ENCODE data around the gene MLANA.

MLANA gene

DNA sequence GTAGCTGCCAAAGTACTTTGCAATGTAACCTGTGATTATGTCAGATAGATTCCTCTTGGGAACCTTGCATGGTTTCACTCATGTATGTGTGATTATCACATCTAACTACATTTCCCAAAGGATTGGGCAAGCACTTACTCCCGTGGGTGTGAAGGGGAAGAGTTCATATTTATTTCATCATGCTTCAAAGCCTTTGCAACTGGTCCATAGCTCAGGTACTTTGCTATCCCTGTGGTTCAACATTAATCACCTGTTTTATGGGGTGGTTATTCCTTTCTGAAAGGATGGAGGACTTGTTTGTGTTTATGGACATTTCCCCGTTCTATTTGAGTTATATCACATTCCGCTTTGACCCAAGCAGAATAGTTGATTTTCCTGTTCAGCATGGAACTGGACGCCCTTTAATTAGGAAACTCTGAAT lies 44.2 kb upstream of the MLANA start:
- TF ChIP-seq ZNF274 (IDR thresholded peaks at IDR 0.05; ENCODE audit: low read depth, low read length) (no peak), YY1 (IDR thresholded peaks at IDR 0.05; ENCODE audit: insufficient read depth, insufficient read length) (no peak), SUZ12 (IDR thresholded peaks at IDR 0.05; ENCODE audit: extremely low read depth, insufficient read depth, insufficient read length) (no peak)
- H3K4me1 ChIP-seq (ENCODE audit: insufficient read depth, insufficient read length): peaks cover 3% of the 10 kb centered on the region
- no peaks in the 10 kb centered on the region for H3K27me3 ChIP-seq (ENCODE audit: insufficient read depth, insufficient read length)
- no peak for DNase-seq (ENCODE audit: low read depth, low spot score)
- H3K36me3 ChIP-seq (ENCODE audit: insufficient read depth, insufficient read length, low read length): no peaks in the 10 kb centered on the region
- H3K9ac ChIP-seq (ENCODE audit: insufficient read length, low read depth): no peak overlapping the region
- H3K4me3 ChIP-seq (ENCODE audit: insufficient read length, low read depth): no peak overlapping the region
- peaks cover 4% of the 10 kb centered on the region; the same call in 1 of the 2 replicates for H3K9me3 ChIP-seq (ENCODE audit: insufficient read depth, low read length)

DNA sequence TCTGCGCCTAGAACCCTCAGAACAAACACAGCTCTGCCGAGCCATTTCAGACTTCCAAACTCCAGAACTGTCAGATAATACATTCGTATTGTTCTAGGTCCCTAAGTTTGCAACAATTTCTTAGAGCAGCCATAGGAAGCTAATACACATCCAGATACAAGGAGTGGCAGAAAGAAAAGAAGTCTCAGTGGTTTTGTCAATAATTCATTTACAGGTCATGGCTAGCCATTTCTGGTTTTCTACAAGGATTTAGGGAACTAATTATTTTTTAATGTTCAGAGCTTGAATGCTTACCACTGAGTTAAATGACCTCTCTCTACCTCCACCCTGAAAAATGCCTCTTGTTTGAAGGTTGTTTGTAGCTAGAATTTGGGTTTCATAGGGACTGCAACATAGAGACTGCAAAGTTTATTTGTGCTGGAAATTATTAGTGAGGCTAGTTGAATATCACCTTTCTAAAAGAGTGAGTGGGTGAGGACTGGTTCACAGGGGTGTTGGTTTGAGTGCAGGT lies 42.3 kb upstream of the MLANA start:
- DNase-seq (ENCODE audit: low read depth, low spot score): no peak
- Histone ChIP-seq H3K4me3 (ENCODE audit: insufficient read length, low read depth) (no peak overlapping the region), H3K9ac (ENCODE audit: insufficient read length, low read depth) (no peak overlapping the region), H3K27me3 (ENCODE audit: insufficient read depth, insufficient read length) (no peaks in the 10 kb centered on the region), H3K36me3 (ENCODE audit: insufficient read depth, insufficient read length, low read length) (no peaks in the 10 kb centered on the region), H3K9me3 (ENCODE audit: insufficient read depth, low read length) (no peaks in the 10 kb centered on the region), H3K4me1 (ENCODE audit: insufficient read depth, insufficient read length) (peaks cover 3% of the 10 kb centered on the region)
- no peak for TF ChIP-seq SUZ12 (IDR thresholded peaks at IDR 0.05; ENCODE audit: extremely low read depth, insufficient read depth, insufficient read length)
- no peak for TF ChIP-seq YY1 (IDR thresholded peaks at IDR 0.05; ENCODE audit: insufficient read depth, insufficient read length)
- TF ChIP-seq ZNF274 (IDR thresholded peaks at IDR 0.05; ENCODE audit: low read depth, low read length): no peak

DNA sequence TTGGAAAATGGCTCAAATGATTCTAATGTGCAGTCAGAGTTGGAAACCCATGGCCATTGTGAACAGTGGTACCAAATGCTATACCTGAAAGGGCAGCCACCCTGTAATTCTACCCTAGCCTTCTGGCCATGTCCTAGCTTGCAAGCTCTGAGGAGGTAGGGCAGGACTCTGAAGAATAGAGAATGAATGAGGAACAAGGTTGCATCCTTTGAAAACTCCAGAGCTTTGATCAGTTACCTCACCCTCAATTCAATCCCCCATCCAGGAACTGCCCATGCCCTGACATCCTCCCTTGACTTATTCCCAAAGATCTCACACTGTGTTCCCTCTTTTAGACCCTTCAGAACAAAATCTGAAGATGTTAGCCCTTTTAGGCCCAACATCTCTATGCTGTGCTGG lies 40.0 kb upstream of the MLANA start:
- no peak overlapping the region for H3K9ac ChIP-seq (ENCODE audit: insufficient read length, low read depth)
- no peaks in the 10 kb centered on the region for H3K36me3 ChIP-seq (ENCODE audit: insufficient read depth, insufficient read length, low read length)
- no peak for DNase-seq (ENCODE audit: low read depth, low spot score)
- no peaks in the 10 kb centered on the region for H3K27me3 ChIP-seq (ENCODE audit: insufficient read depth, insufficient read length)
- H3K4me3 ChIP-seq (ENCODE audit: insufficient read length, low read depth): no peak overlapping the region
- no peaks in the 10 kb centered on the region for H3K4me1 ChIP-seq (ENCODE audit: insufficient read depth, insufficient read length)
- TF ChIP-seq ZNF274 (IDR thresholded peaks at IDR 0.05; ENCODE audit: low read depth, low read length): no peak
- TF ChIP-seq SUZ12 (IDR thresholded peaks at IDR 0.05; ENCODE audit: extremely low read depth, insufficient read depth, insufficient read length): no peak
- no peak for TF ChIP-seq YY1 (IDR thresholded peaks at IDR 0.05; ENCODE audit: insufficient read depth, insufficient read length)
- H3K9me3 ChIP-seq (ENCODE audit: insufficient read depth, low read length): no peaks in the 10 kb centered on the region

DNA sequence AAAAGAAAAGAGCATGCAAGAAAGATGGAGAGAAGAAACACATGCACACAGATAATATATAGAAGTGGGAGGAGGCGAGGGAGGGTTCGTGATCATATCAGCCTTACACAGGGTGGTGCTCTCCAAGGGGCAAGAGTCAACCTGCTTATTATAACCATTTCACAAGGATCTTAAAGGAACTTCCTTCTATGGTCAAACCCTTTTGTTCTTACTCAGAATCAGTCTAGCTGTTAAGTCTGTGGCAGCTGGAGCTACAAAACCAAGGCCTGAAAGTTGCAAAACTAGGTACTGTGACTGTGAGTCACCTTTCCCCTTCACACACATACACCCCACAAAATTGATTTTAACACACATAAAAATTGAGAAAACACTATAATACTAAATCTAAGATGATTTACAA lies 39.2 kb upstream of the MLANA start:
- DNase-seq (ENCODE audit: low read depth, low spot score): no peak
- Histone ChIP-seq H3K9ac (ENCODE audit: insufficient read length, low read depth) (no peak overlapping the region), H3K36me3 (ENCODE audit: insufficient read depth, insufficient read length, low read length) (no peaks in the 10 kb centered on the region), H3K4me1 (ENCODE audit: insufficient read depth, insufficient read length) (no peaks in the 10 kb centered on the region), H3K27me3 (ENCODE audit: insufficient read depth, insufficient read length) (no peaks in the 10 kb centered on the region), H3K4me3 (ENCODE audit: insufficient read length, low read depth) (no peak overlapping the region), H3K9me3 (ENCODE audit: insufficient read depth, low read length) (no peaks in the 10 kb centered on the region)
- TF ChIP-seq YY1 (IDR thresholded peaks at IDR 0.05; ENCODE audit: insufficient read depth, insufficient read length) (no peak), SUZ12 (IDR thresholded peaks at IDR 0.05; ENCODE audit: extremely low read depth, insufficient read depth, insufficient read length) (no peak), ZNF274 (IDR thresholded peaks at IDR 0.05; ENCODE audit: low read depth, low read length) (no peak)

DNA sequence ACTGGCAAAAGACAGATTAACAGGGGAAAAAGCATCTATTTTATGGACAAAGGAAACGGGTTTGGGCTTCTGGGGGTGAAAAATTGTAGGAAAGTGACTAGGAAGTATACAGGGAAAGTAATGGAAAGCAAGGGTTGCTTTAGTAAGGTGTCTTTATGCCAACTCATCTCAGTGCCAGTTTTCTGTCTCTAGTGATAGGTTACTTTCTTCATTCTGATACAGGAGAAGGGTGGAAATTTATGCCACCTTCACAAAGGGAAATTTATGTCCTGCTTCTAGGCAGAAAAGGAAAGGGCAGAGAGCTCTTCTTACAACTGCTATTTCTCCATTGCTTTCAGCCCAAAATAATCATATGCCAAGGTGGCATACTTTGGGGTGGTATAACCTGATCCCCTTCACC lies 37.7 kb upstream of the MLANA start:
- DNase-seq (ENCODE audit: low read depth, low spot score): no peak
- Histone ChIP-seq H3K36me3 (ENCODE audit: insufficient read depth, insufficient read length, low read length) (no peaks in the 10 kb centered on the region), H3K4me1 (ENCODE audit: insufficient read depth, insufficient read length) (no peaks in the 10 kb centered on the region), H3K9me3 (ENCODE audit: insufficient read depth, low read length) (no peaks in the 10 kb centered on the region), H3K9ac (ENCODE audit: insufficient read length, low read depth) (no peak overlapping the region), H3K27me3 (ENCODE audit: insufficient read depth, insufficient read length) (no peaks in the 10 kb centered on the region), H3K4me3 (ENCODE audit: insufficient read length, low read depth) (no peak overlapping the region)
- TF ChIP-seq SUZ12 (IDR thresholded peaks at IDR 0.05; ENCODE audit: extremely low read depth, insufficient read depth, insufficient read length): no peak
- TF ChIP-seq ZNF274 (IDR thresholded peaks at IDR 0.05; ENCODE audit: low read depth, low read length): no peak
- no peak for TF ChIP-seq YY1 (IDR thresholded peaks at IDR 0.05; ENCODE audit: insufficient read depth, insufficient read length)

- no peaks in the 10 kb centered on the region for H3K27me3 ChIP-seq (ENCODE audit: insufficient read depth, insufficient read length)
- DNase-seq (ENCODE audit: low read depth, low spot score): no peak
- no peaks in the 10 kb centered on the region for H3K36me3 ChIP-seq (ENCODE audit: insufficient read depth, insufficient read length, low read length)
- H3K4me3 ChIP-seq (ENCODE audit: insufficient read length, low read depth): no peak overlapping the region
- no peaks in the 10 kb centered on the region for H3K4me1 ChIP-seq (ENCODE audit: insufficient read depth, insufficient read length)
- no peaks in the 10 kb centered on the region for H3K9me3 ChIP-seq (ENCODE audit: insufficient read depth, low read length)
- no peak overlapping the region for H3K9ac ChIP-seq (ENCODE audit: insufficient read length, low read depth)
- TF ChIP-seq YY1 (IDR thresholded peaks at IDR 0.05; ENCODE audit: insufficient read depth, insufficient read length) (no peak), ZNF274 (IDR thresholded peaks at IDR 0.05; ENCODE audit: low read depth, low read length) (no peak), SUZ12 (IDR thresholded peaks at IDR 0.05; ENCODE audit: extremely low read depth, insufficient read depth, insufficient read length) (no peak)
Measured at GRCh38 chr9:5853617-5854016, 37.1 kb upstream of the MLANA start.

DNA sequence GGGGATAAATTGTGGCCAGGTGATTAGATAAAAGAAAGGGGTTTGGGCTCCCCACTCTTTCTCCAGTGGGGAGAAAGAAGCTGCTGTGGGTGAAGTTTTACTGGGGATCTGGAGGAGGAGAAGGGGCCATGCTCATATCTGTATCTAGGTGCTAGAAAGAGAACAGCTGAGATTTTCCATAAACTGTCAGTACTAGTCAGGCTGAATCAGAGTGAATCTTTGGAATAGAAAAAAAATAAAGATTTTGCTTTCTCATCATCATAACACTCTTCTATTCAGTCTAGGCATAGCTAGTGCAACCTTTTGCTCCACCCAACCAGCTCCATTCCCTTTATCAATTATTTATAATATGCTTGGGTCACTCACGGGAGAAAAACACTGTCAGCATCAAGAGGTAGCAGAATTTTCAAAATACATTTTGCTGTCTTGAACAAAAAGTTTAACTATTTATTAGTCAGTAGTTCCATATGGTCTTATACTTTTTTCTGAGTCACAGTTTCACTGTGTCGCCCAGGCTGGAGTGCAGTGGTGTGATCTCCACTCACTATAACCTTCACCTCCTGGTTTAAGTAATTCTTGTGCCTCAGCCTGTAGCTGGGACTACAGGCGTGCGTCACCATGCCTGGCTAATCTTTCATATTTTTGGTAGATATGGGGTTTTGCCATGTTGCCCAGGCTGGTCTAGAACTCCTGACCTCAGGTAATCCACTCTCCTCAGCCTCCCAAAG lies 36.5 kb upstream of the MLANA start:
- H3K4me1 ChIP-seq (ENCODE audit: insufficient read depth, insufficient read length): no peaks in the 10 kb centered on the region
- DNase-seq (ENCODE audit: low read depth, low spot score): no peak
- no peaks in the 10 kb centered on the region for H3K27me3 ChIP-seq (ENCODE audit: insufficient read depth, insufficient read length)
- H3K9ac ChIP-seq (ENCODE audit: insufficient read length, low read depth): no peak overlapping the region
- no peak overlapping the region for H3K4me3 ChIP-seq (ENCODE audit: insufficient read length, low read depth)
- TF ChIP-seq YY1 (IDR thresholded peaks at IDR 0.05; ENCODE audit: insufficient read depth, insufficient read length) (no peak), ZNF274 (IDR thresholded peaks at IDR 0.05; ENCODE audit: low read depth, low read length) (no peak)
- no peaks in the 10 kb centered on the region for H3K36me3 ChIP-seq (ENCODE audit: insufficient read depth, insufficient read length, low read length)
- H3K9me3 ChIP-seq (ENCODE audit: insufficient read depth, low read length): no peaks in the 10 kb centered on the region

All from NT2/D1 (cell line).